BJ (cell line): ENCODE data around the gene CD300LG. TPM values are rescaled to one million over a fixed set of nuclear protein-coding genes. Genes with fewer than 3 reads are reported as not detected.
"Not testable (repeated sequence)": the region's sequence is repeated elsewhere in the genome, so short reads cannot be mapped to it uniquely, and the experiment has no call there.

Experiments
- CTCF ChIA-PET: fragments of 350-600 bp; formaldehyde crosslinking; extraction: SDS; loops from one replicate; lab custom pipeline; 2021; ENCODE audit warnings: antibody characterized with exemption, inconsistent platforms; lab: Yijun Ruan, JAX
- POLR2A ChIA-PET: fragments of 300-600 bp; sonication (Branson Sonifier 250); formaldehyde crosslinking; extraction: SDS; loops from one replicate; lab custom pipeline; 2021; ENCODE audit warnings: antibody characterized with exemption; lab: Charles Lee
- DNase-seq: peaks from one replicate; pipeline ENCODE4 v3.0.0-alpha.2; 2011; ENCODE audit warnings: low read depth
- H3K27me3 ChIP-seq: 2 replicates; pipeline ENCODE4 v1.6.0; 2011; ENCODE audit warnings: low read length; ENCODE audit not compliant: control insufficient read depth, insufficient read depth
- H3K36me3 ChIP-seq: 2 replicates; pipeline ENCODE4 v1.5.1; 2011; ENCODE audit warnings: low read length; ENCODE audit not compliant: control insufficient read depth, insufficient read depth
- H3K4me3 ChIP-seq: 2 replicates; pipeline ENCODE4 v1.5.1; 2011; ENCODE audit warnings: low read depth, mild to moderate bottlenecking, control low read depth, low read length
- polyA minus RNA-seq: library from RNA; depleted of rRNA, polyadenylated mRNA; stranded (reverse); fragments of >200 nt; gene quantifications from 2 replicates; pipeline ENCODE4 v1.2.3, GENCODE V29; 2011; rRNA and poly(A)+ RNA removed
- polyA plus RNA-seq: library from polyadenylated mRNA; depleted of rRNA; stranded (reverse); fragments of >200 nt; gene quantifications from 2 replicates; pipeline ENCODE4 v1.2.3, GENCODE V29; 2011; rRNA removed
- TF ChIP-seq, protein P1 (sequence below): IDR thresholded peaks from 2 replicates; pipeline ENCODE4 v1.5.1; 2011; ENCODE audit warnings: low read depth, mild to moderate bottlenecking, control low read depth, inconsistent platforms, low read length, moderate library complexity; ENCODE audit not compliant: insufficient read depth

Gene CD300LG, protein sequence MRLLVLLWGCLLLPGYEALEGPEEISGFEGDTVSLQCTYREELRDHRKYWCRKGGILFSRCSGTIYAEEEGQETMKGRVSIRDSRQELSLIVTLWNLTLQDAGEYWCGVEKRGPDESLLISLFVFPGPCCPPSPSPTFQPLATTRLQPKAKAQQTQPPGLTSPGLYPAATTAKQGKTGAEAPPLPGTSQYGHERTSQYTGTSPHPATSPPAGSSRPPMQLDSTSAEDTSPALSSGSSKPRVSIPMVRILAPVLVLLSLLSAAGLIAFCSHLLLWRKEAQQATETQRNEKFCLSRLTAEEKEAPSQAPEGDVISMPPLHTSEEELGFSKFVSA
- polyA plus RNA-seq (not detected in 2 replicates), polyA minus RNA-seq (not detected in 2 replicates)

DNA sequence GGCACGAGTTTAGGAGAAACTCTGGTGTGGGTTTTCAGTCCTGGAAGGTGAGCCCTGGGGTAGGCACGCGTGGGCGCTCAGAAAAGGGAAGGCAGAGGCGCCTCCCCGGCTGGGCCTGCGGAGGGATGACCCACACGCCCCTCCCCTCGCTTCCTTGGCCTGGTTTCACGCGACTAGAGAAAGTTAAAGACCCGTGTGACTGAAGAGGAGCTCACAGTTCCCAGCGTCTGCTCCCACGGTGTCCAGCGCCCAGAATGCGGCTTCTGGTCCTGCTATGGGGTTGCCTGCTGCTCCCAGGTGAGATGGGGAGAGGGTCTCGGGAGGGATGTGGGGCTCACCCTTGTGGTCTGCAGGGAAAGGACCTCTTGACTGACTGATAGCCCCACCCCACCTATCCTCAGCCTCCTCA is at the start of gene CD300LG:
Gene CD300LG, plus strand, starts transcription at position 214 of the 409 bp plus-strand sequence. Its CDS starts 41 bp downstream, at position 255.
- DNase-seq = no peak
- CTCF ChIA-PET = interaction anchor here (0.6 to 3.4 kb wide), 30 partner anchors 9 to 152 kb away, joined by 3 to 63 read pairs (median 4); partner anchors contain the start of genes CFAP97D1 and DUSP3
- Histone ChIP-seq H3K36me3 (no peaks in the 10 kb centered on the region), H3K4me3 (no peak within 1 kb of the TSS), H3K27me3 (peaks cover 8% of the 10 kb centered on the region)
- POLR2A ChIA-PET = no interaction called here
- TF ChIP-seq, protein P1, sequence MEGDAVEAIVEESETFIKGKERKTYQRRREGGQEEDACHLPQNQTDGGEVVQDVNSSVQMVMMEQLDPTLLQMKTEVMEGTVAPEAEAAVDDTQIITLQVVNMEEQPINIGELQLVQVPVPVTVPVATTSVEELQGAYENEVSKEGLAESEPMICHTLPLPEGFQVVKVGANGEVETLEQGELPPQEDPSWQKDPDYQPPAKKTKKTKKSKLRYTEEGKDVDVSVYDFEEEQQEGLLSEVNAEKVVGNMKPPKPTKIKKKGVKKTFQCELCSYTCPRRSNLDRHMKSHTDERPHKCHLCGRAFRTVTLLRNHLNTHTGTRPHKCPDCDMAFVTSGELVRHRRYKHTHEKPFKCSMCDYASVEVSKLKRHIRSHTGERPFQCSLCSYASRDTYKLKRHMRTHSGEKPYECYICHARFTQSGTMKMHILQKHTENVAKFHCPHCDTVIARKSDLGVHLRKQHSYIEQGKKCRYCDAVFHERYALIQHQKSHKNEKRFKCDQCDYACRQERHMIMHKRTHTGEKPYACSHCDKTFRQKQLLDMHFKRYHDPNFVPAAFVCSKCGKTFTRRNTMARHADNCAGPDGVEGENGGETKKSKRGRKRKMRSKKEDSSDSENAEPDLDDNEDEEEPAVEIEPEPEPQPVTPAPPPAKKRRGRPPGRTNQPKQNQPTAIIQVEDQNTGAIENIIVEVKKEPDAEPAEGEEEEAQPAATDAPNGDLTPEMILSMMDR = no peak

- CTCF ChIA-PET, H3K4me3 ChIP-seq, H3K27me3 ChIP-seq, DNase-seq, POLR2A ChIA-PET, H3K36me3 ChIP-seq: not testable (repeated sequence)
Observed at GRCh38 chr17:43798024-43798423, 49.0 kb upstream of the CD300LG start.

- H3K27me3 ChIP-seq = no peaks in the 10 kb centered on the region
- TF ChIP-seq, protein P1 = no peak
- H3K36me3 ChIP-seq = peaks cover 1% of the 10 kb centered on the region; the same call in 1 of the 2 replicates
- DNase-seq = no peak
- CTCF ChIA-PET = no interaction called here
- POLR2A ChIA-PET = no interaction called here
- no peak overlapping the region for H3K4me3 ChIP-seq
Observed at GRCh38 chr17:43799047-43799446, 47.9 kb upstream of the CD300LG start.

DNA sequence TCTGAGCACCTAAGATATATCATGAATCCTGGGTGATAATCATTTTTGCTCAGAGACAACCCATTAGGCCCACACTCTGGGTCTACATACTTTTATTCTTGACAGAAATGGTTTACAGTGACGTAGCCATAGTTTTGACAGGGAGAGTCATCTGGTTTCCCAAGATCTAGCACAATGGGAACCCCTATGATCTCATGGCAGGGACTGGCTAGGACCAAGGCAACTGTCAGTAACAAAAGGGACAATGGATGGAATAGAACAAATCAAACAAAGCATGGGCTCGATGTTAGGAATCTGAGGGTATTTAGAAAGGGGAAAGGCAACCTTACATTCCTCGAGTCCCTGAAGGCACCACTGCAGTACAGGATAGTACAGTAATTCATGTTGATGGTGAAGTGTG is 46.2 kb upstream of the CD300LG start:
- no peak for DNase-seq
- Histone ChIP-seq H3K27me3 (no peaks in the 10 kb centered on the region), H3K4me3 (no peak overlapping the region), H3K36me3 (peaks cover 1% of the 10 kb centered on the region; the same call in 1 of the 2 replicates)
- POLR2A ChIA-PET = no interaction called here
- CTCF ChIA-PET = no interaction called here
- TF ChIP-seq, protein P1 = no peak

GRCh38 chr17:43801844-43802243 is 45.1 kb upstream of the CD300LG start:
- TF ChIP-seq, protein P1 = no peak
- POLR2A ChIA-PET = no interaction called here
- no peaks in the 10 kb centered on the region for H3K27me3 ChIP-seq
- H3K4me3 ChIP-seq = no peak overlapping the region
- no peak for DNase-seq
- H3K36me3 ChIP-seq = peaks cover 1% of the 10 kb centered on the region; the same call in 1 of the 2 replicates
- CTCF ChIA-PET = no interaction called here
